SKM-1 (cell line): ENCODE measurements around the gene CSRP1.
A peak's percentile ranks its signal among the peaks of the same experiment; 100 is the strongest.
"Not testable (repeated sequence)": the region's sequence is repeated elsewhere in the genome, so short reads cannot be mapped to it uniquely, and the experiment has no call there.

ENCODE experiments used
- DNase-seq: peaks from one replicate; lab custom pipeline; 2025; ENCODE audit not compliant: unreplicated experiment; lab: John Stamatoyannopoulos, UW

Gene CSRP1

GRCh38 chr1:201506557-201507359 is at the start of gene CSRP1:
CSRP1 (minus strand) TSS chr1:201507123; CDS start chr1:201496303, 10,820 bp downstream.
- DNase-seq: peak; percentile 44

- no peak for DNase-seq
These were observed 48.6 kb upstream of the CSRP1 start for GRCh38 chr1:201555593-201555945.

DNA sequence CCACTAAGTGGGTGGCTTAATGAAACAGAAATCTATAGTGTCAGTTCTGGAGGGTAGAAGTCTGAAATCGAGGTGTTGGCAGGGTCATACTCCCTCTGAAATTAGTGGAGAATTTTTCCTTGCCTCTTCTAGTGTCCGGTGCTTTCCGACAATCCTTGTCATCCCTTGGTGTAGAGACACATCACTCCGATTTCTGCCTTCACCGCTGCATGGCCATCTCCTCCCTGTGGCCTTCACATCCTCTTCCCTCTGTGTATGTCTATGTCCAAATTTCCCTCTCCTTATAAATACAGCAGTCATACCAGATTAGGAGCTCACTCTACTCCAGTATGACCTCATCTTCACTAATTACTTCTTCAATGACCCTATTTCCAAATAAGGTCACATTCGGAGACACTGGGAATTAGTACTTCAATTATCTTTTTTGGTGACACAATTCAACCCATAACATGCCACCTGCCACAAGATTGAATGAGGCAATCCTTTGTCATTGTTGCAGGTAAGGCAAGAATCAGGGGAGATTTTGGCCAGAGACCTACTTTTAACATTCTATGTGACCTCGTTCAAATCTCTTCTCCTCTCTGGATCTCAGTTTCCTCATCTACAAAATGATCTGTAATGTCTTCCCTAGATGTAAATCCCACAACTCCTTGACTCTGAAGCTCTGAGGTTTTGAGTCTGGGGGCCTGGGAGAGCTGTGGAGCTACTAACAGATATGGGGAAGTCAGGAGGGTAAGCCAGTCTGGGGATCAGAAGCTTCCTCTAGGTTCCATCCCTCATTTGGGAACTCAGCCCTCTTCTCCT is 48.1 kb upstream of the CSRP1 start:
- DNase-seq: no peak

- no peak for DNase-seq
These were observed 47.3 kb upstream of the CSRP1 start for GRCh38 chr1:201554190-201554600.

DNA sequence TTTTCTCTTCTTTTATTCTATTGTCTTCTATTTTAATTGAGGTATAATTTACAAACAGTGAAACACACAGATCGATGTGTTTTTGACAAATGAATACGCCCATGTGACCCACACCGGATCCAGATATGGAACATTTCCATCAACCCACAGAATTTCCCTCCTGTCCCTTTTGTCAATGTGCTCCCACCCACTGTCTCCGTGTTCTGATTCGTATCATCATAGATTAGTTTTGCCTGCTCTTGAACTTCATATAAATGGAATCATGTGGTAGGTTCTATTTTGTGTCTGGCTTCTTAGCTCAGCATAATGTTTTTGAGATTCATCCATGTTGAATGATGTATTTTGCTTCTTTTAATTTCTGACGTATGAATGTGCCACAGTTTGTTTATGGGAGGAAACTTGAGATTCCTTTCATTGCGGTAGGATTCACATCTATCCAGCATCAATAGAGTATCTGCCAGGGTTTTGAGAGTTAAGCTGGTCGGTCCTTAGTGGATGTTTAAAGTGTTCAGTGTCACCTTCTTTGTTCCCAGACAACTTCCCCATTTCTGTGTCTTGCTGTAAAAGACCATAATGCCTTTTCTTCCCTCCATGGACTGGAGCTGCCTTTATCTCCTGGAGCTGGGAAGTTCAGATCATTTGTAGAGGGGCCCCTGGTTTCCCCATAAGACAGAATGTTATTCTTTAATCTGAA is 46.7 kb upstream of the CSRP1 start:
- no peak for DNase-seq

DNA sequence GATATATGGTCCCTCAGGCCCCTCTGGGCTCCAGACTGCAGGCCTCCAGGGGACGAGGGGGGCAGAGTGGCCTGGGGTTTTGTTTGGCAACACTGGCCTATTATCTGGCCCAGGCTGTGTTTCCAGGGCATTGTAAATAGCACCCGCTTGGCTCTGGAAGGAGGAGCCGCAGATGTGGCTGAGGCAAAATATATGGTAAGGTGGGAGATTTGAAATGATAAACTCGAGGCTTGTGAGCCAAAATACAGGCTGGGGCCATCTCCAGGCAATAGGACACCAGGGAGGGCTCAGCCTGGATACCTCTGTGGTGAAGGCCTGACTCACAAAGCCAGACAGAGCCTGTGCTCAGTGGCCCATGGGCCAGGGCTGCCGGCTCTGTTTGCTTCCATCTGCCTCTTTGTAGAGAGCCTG is 46.0 kb upstream of the CSRP1 start:
- no peak for DNase-seq

GRCh38 chr1:201551877-201552731 is 45.2 kb upstream of the CSRP1 start:
- DNase-seq: peak; percentile 26

DNA sequence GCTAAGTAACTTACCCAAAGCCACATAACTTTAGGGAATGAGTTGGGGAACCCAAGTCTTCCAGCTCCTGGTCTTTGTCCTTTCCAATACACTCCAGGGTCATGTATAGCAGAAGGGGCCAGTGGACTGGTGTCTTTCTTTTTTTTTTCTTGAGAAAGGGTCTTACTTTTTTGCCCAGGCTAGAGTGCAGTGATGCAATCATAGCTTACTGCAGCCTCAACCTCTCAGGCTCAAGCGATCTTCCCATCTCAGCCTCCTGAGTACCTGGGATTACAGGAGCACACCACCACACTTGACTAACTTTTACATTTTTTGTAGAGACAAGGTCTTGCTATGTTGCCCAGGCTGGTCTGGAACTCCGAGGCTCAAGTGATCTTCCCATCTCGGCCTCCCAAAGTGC is 44.2 kb upstream of the CSRP1 start:
- DNase-seq: no peak

DNA sequence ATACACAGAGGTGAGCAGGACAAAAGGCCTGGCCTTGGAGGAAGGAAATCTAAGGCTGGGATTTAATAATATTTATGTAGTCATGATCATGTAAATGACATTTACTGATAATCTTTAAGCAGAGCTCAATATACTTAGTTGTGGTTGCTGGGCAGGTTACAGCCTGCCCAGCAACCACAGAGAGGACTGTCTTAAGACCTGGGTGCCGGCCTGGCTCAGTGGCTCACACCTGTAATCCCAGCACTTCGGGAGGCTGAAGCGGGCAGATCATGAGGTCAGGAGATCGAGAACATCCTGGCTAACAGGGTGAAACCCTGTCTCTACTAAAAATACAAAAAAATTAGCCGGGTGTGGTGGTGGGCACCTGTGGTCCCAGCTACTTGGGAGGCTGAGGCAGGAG is 42.6 kb upstream of the CSRP1 start:
- not testable (repeated sequence) for DNase-seq

- DNase-seq: no peak
These were observed 39.0 kb upstream of the CSRP1 start for GRCh38 chr1:201545851-201546492.

GRCh38 chr1:201544710-201545109 is 37.8 kb upstream of the CSRP1 start:
- no peak for DNase-seq

GRCh38 chr1:201543871-201544642 is 37.1 kb upstream of the CSRP1 start:
- DNase-seq: no peak

- DNase-seq: no peak
These were observed 35.5 kb upstream of the CSRP1 start for GRCh38 chr1:201542309-201543035.

GRCh38 chr1:201540846-201541735 is 34.2 kb upstream of the CSRP1 start:
- no peak for DNase-seq

- no peak for DNase-seq
These were observed 32.9 kb upstream of the CSRP1 start for GRCh38 chr1:201539561-201540431.

DNA sequence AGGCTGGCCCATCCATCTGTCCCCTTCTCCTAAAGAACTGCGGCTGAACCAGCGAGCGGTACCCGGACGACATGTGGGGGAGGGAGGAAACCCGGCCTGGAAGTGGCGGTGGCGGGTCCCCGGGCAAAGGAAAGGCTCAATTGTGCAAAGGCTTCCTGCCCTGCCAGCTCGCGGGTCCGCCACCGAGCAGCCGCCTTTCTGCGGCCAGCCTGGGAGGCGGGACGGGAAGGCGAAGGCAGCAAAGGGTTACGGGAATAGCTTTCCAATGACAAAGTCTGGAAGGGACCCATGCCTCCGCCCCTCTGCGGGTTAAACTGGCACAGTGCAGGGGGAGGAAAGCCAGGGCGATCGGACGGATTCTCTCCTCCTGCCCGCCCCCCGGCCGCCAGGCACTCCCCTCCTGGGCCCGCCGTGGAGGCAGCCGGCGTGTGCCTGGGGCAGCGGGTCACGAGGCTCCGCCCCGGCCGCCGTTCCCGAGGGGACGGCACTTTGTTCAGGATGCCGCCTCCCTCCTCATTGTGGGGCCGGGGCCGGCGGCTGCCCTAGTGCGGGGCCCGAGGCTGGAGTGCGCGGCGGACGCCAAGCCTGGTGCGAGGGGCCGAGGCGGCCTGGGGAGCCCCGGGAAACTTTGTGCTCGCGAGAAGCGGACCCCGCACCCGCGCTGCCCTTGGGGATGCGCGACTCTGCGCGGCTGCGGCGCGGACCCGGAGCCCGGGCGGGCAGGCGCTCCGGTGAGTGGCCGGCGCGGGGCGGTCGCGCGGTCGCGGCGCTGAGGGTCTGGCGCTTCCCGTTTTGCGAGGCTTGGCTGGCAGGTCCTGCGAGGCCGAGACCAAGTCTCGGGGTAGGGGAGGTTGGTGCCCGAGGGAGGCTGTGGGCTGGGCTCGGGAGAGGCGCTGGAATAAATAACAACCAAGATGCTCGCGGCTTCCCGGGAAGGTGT is 32.0 kb upstream of the CSRP1 start, which contains the start of gene NAV1:
Gene NAV1, plus strand, starts transcription at position 516 of the 940 bp plus-strand sequence. CDS start 83,758 bp downstream, outside the sequence.
- DNase-seq: no peak
